MM.1S (cell line): ENCODE measurements around the gene FNDC8.

Experiments
- CTCF ChIP-seq: fragments of 300-600 bp; sonication (generic); IDR thresholded peaks from 2 replicates; pipeline ENCODE4 v1.5.1; 2016; ENCODE audit warnings: antibody characterized with exemption, low read length, mixed read lengths
- EZH2phosphoT487 ChIP-seq: fragments of 300-600 bp; sonication (generic); IDR thresholded peaks from 2 replicates; pipeline ENCODE4 v1.6.1; 2018; ENCODE audit warnings: antibody characterized with exemption, low read length

- TF ChIP-seq CTCF = peak; percentile 23; the same call in 1 of the 2 replicates
- TF ChIP-seq EZH2phosphoT487 = no peak
Observed at GRCh38 chr17:35170968-35171771, 49.8 kb downstream of the FNDC8 start.
